ENCODE measurements around the gene SYNPO.

SYNPO gene

GRCh38 chr5:150659360-150660107 is 19.1 kb downstream of the SYNPO start:
- no peak for DNase-seq

GRCh38 chr5:150660108-150660831 is 19.8 kb downstream of the SYNPO start:
- no peak for DNase-seq

- DNase-seq: no peak
These were observed 20.6 kb downstream of the SYNPO start, which contains the start of gene MYOZ3 for GRCh38 chr5:150661086-150661485. MYOZ3 (plus strand) TSS chr5:150661251; CDS start chr5:150662942, 1,691 bp downstream.

GRCh38 chr5:150661821-150662596 is 21.5 kb downstream of the SYNPO start:
- DNase-seq: no peak

GRCh38 chr5:150662731-150663516 is 22.5 kb downstream of the SYNPO start:
- DNase-seq: no peak

- DNase-seq: no peak
These were observed 23.5 kb downstream of the SYNPO start for GRCh38 chr5:150663936-150664335.

GRCh38 chr5:150665044-150665443 is 24.6 kb downstream of the SYNPO start:
- DNase-seq: no peak

- no peak for DNase-seq
These were observed 30.0 kb downstream of the SYNPO start for GRCh38 chr5:150670275-150670947.

- DNase-seq: no peak
These were observed 30.5 kb downstream of the SYNPO start for GRCh38 chr5:150670948-150671310.

GRCh38 chr5:150671509-150672236 is 31.2 kb downstream of the SYNPO start:
- DNase-seq: no peak

GRCh38 chr5:150672237-150672883 is 31.9 kb downstream of the SYNPO start:
- DNase-seq: peak; percentile 2 to 14

GRCh38 chr5:150672884-150673275 is 32.4 kb downstream of the SYNPO start:
- no peak for DNase-seq

GRCh38 chr5:150674341-150674821 is 33.9 kb downstream of the SYNPO start:
- no peak for DNase-seq

- DNase-seq: peak; percentile 65 to 66
These were observed 34.6 kb downstream of the SYNPO start for GRCh38 chr5:150675069-150675468.

GRCh38 chr5:150676578-150676977 is 36.1 kb downstream of the SYNPO start:
- DNase-seq: no peak

- no peak for DNase-seq
These were observed 48.7 kb downstream of the SYNPO start for GRCh38 chr5:150689120-150689519.

- DNase-seq: no peak
These were observed 50.3 kb downstream of the SYNPO start for GRCh38 chr5:150690760-150691159.

GRCh38 chr5:150692276-150692675 is 51.8 kb downstream of the SYNPO start:
- no peak for DNase-seq

GRCh38 chr5:150694612-150695011 is 54.2 kb downstream of the SYNPO start:
- DNase-seq: no peak

- DNase-seq: no peak
These were observed 59.8 kb downstream of the SYNPO start for GRCh38 chr5:150700246-150700593.

All from inflammatory macrophage treated with lipopolysaccharide for 1 hour (primary cell).